HG03439 (cell line): ENCODE data around the gene FBXO41.

Source experiments
- ATAC-seq: cut with Tn5 transposase; IDR thresholded peaks from one replicate; pipeline ENCODE4 v1.9.1; 2021; ENCODE audit warnings: mild to moderate bottlenecking, moderate library complexity; ENCODE audit not compliant: unreplicated experiment

Gene FBXO41

GRCh38 chr2:73284296-73285158, at the start of gene FBXO41:
Gene FBXO41 (minus strand): TSS chr2:73284478. CDS start chr2:73269630, 14,848 bp downstream.
- ATAC-seq = peak; percentile 80

- no peak for ATAC-seq
Measured at GRCh38 chr2:73334045-73334444, 49.8 kb upstream of the FBXO41 start.

GRCh38 chr2:73333564-73333963, 49.3 kb upstream of the FBXO41 start:
- ATAC-seq = no peak

GRCh38 chr2:73324126-73324725, 39.9 kb upstream of the FBXO41 start:
- no peak for ATAC-seq

GRCh38 chr2:73323551-73323950, 39.3 kb upstream of the FBXO41 start:
- ATAC-seq = no peak

- no peak for ATAC-seq
Measured at GRCh38 chr2:73314441-73314840, 30.2 kb upstream of the FBXO41 start.

GRCh38 chr2:73307720-73308119, 23.4 kb upstream of the FBXO41 start:
- ATAC-seq = no peak

GRCh38 chr2:73301636-73302035, 17.4 kb upstream of the FBXO41 start:
- no peak for ATAC-seq

GRCh38 chr2:73300926-73301325, 16.6 kb upstream of the FBXO41 start:
- ATAC-seq = no peak

GRCh38 chr2:73297586-73297985, 13.3 kb upstream of the FBXO41 start:
- ATAC-seq = no peak

- ATAC-seq = no peak
Measured at GRCh38 chr2:73297151-73297559, 12.9 kb upstream of the FBXO41 start.

- ATAC-seq = no peak
Measured at GRCh38 chr2:73295751-73296400, 11.6 kb upstream of the FBXO41 start.

- no peak for ATAC-seq
Measured at GRCh38 chr2:73294239-73294638, 10.0 kb upstream of the FBXO41 start.

GRCh38 chr2:73293534-73294171, 9.4 kb upstream of the FBXO41 start, which contains the start of gene EGR4:
Gene EGR4 (minus strand): TSS chr2:73293548. CDS start chr2:73293317, 231 bp downstream.
- peak; percentile 88 for ATAC-seq

GRCh38 chr2:73292906-73293533, 8.7 kb upstream of the FBXO41 start:
- ATAC-seq = peak; percentile 2

- no peak for ATAC-seq
Measured at GRCh38 chr2:73292316-73292905, 8.1 kb upstream of the FBXO41 start.

- ATAC-seq = no peak
Measured at GRCh38 chr2:73291461-73292315, 7.4 kb upstream of the FBXO41 start.

GRCh38 chr2:73291093-73291460, 6.8 kb upstream of the FBXO41 start:
- no peak for ATAC-seq

- ATAC-seq = no peak
Measured at GRCh38 chr2:73290049-73290839, 6.0 kb upstream of the FBXO41 start.
